GM12801 (cell line): ENCODE results near the gene PTPN1.

Source experiments
- CTCF ChIP-seq: IDR thresholded peaks from one replicate; pipeline ENCODE4 v1.5.1; 2011; ENCODE audit warnings: control low read depth; ENCODE audit not compliant: insufficient read length; ENCODE audit errors: extremely low read depth

The PTPN1 gene

DNA sequence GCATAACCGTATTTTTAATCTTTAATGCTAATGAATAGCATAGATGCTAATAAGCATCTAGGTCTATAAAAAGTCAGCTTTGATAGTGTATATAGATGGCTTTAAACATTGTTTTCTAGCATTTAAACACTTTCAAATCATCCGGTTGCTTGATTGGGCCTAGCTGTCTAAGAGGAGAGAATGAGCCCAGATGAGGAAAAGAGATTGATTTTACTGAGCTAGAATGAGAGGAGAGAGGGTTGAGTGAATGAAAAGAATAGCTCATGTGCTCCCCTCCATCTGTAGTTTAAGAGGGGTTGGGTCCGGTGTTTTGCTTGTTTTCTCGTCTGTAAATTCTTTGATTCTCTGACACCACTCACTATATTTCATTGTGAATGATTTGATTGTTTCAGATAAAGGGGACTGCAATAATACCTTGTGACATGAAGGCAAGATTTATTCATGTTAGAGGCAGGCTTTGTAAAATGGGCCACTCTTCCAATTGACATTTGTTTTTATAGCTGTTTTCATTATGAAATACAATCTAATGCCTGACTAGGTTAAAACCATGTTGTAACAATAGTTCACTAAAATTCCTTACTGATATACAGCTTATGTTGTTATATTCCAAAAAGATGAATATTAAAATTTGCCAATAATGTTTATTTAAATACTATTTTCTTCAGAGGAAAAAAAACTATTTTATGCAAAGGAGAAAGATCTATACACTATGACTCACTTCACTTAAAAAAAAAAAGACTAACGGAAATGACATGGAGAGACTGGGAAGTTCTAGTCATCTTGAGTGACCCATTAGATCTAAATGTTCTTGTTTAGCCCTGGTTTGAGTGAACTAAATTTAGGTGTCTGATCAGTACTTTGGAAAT, 3.2 kb downstream of the PTPN1 start:
- no peak for TF ChIP-seq CTCF

GRCh38 chr20:50514035-50514337, 3.8 kb downstream of the PTPN1 start:
- no peak for TF ChIP-seq CTCF

- no peak for TF ChIP-seq CTCF
These were observed 4.6 kb downstream of the PTPN1 start for GRCh38 chr20:50514750-50515149.

- no peak for TF ChIP-seq CTCF
These were observed 5.4 kb downstream of the PTPN1 start for GRCh38 chr20:50515471-50516106.

DNA sequence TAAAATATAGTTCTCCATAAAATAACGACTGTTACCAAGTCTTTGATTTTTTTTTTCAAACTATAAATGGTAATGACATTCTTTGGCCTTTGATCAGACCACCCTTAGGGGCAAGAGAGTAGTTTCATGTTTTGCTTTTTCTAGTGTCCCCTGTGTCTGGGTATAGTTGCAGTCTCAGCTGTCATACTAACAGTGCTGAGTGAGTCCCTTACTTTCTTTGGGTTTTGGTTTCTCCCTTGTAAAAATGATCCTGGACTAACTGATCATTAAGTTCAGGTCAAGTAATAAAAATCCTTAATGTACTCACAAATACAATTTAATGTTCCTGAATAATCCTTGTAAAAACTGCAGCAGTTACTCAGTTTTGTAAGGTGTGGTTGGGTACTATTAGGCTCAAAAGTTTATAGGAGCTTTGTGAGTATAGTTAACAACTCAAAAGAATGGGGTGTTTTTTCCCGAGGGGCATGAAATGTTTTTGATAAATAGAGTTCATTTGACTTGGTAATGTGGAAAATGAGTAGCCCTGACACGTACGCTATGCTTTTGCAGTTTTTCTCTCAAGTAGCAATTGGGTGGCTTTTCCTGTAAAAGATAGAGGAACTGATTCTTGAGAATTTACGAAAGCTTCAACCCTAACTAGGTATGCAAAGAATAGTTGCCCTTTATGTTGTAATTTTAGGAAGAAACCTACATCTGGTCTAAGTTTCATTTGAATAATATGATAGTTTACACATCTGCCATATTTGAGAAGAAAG, 6.2 kb downstream of the PTPN1 start:
- TF ChIP-seq CTCF = no peak

DNA sequence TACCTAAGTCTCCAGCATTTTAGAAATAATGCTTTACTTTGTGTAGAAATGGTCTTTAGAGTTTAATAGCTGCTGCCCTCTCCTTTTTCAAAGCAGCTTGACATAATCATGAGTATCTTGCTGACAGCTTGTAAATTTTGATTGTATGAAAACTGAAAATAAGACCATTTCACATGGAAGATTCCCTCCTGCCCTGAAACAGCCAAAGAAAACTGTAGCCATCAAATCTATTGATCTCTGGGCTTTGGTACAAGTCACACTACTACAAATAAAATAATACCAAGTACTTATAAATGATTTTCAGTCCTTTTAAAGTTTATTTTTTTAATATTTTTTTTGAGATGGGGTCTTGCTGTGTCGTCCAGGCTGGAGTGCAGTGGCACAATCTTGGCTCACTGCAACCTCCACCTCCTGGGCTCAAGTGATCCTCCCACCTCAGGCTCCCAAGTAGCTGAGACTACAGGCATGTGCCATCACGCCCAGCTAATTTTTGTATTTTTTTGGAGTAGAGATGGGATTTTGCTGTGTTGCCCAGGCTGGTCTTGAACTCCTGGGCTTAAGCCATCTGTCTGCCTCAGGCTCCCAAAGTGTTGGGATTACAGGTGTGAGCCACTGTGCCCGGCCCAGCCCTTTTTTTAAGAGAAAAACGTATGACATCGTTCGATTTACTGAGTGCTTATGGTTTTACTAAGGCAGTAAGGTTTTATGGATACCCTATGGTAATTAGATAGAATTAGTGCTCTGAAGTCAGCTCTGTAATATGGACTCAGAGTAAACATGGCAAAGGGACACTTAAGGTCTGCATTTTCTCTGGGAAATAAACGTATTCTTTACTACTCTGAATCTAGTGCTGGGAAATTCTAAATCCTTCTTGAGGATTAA, 7.0 kb downstream of the PTPN1 start:
- no peak for TF ChIP-seq CTCF

DNA sequence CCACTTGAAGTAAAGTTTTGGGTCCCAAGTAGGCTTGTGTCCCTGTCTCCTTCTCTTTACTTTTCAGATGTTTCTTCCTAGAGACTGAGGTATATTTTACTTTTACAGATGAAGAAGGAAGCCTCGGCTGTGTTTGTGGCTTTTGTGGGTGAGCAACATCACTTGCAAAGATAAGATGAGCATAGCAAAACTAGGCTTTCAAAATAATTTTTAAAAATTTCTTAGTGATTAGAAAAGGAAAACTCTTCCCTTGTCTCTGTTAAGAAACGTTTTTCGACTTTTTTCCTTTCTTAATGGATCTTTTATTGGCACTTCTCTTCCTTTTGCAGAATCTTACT, 7.6 kb downstream of the PTPN1 start:
- TF ChIP-seq CTCF = no peak
